Limb (tissue), 2 donors: ENCODE data around the gene GATAD2A.
A peak's percentile ranks its signal among the peaks of the same experiment; 100 is the strongest.

Experiments used
- DNase-seq, 2 donors: peaks; one replicate each; pipeline ENCODE4 v3.0.0-alpha.2; 2016; ENCODE audit errors: extremely low spot score in 2 of 2

Gene GATAD2A

GRCh38 chr19:19487950-19488874 is 82.7 kb downstream of the GATAD2A start:
- peak in 1 of 2 donors; percentile 6 for DNase-seq

- DNase-seq: peak; percentile 86 to 90
These were observed 83.6 kb downstream of the GATAD2A start for GRCh38 chr19:19488875-19489690.

GRCh38 chr19:19489804-19490204 is 84.3 kb downstream of the GATAD2A start:
- no peak for DNase-seq

- peak; percentile 87 to 91 for DNase-seq
These were observed 84.9 kb downstream of the GATAD2A start for GRCh38 chr19:19490214-19490968.

GRCh38 chr19:19491321-19492025 is 86.0 kb downstream of the GATAD2A start:
- DNase-seq: no peak

GRCh38 chr19:19492026-19492610 is 86.6 kb downstream of the GATAD2A start:
- no peak for DNase-seq

GRCh38 chr19:19493841-19494546 is 88.5 kb downstream of the GATAD2A start:
- DNase-seq: no peak

- DNase-seq: peak in 1 of 2 donors; percentile 27
These were observed 90.4 kb downstream of the GATAD2A start for GRCh38 chr19:19495614-19496603.

- peak in 1 of 2 donors; percentile 23 for DNase-seq
These were observed 92.9 kb downstream of the GATAD2A start for GRCh38 chr19:19498255-19498991.

- DNase-seq: peak in 1 of 2 donors; percentile 26
These were observed 94.0 kb downstream of the GATAD2A start for GRCh38 chr19:19499272-19499995.

- no peak for DNase-seq
These were observed 95.6 kb downstream of the GATAD2A start for GRCh38 chr19:19500975-19501644.

GRCh38 chr19:19501798-19502197 is 96.3 kb downstream of the GATAD2A start:
- DNase-seq: no peak

GRCh38 chr19:19502281-19502680 is 96.8 kb downstream of the GATAD2A start:
- peak in 1 of 2 donors; percentile 27 for DNase-seq

- DNase-seq: no peak
These were observed 97.5 kb downstream of the GATAD2A start for GRCh38 chr19:19502808-19503602.

- DNase-seq: peak in 1 of 2 donors; percentile 25
These were observed 99.5 kb downstream of the GATAD2A start for GRCh38 chr19:19504754-19505668.
